Fibroblast of lung (primary cell): ENCODE data around the gene NFATC2. TPM values are rescaled to one million over a fixed set of nuclear protein-coding genes. Genes with fewer than 3 reads are reported as not detected.

Source experiments
- DNase-seq, 2 donors: peaks; one replicate each; pipeline versions ENCODE4 v3.0.0 to v3.0.0-alpha.2; 2010; ENCODE audit warnings: low read depth in 2 of 2
- H2AFZ ChIP-seq: 2 replicates; pipeline ENCODE4 v1.5.1; 2012; ENCODE audit warnings: low read length, control low read depth, inconsistent platforms
- H3K27ac ChIP-seq: 2 replicates; pipeline ENCODE4 v1.5.1; 2011; ENCODE audit warnings: low read length, control low read depth; ENCODE audit not compliant: insufficient read depth
- H3K27me3 ChIP-seq: 2 replicates; pipeline ENCODE4 v1.5.1; 2011; ENCODE audit warnings: mild to moderate bottlenecking, low read length; ENCODE audit not compliant: control insufficient read depth, insufficient read depth
- H3K36me3 ChIP-seq: 2 replicates; pipeline ENCODE4 v1.5.1; 2011; ENCODE audit warnings: low read length; ENCODE audit not compliant: control insufficient read depth, insufficient read depth
- H3K4me1 ChIP-seq: 2 replicates; pipeline ENCODE4 v1.5.1; 2011; ENCODE audit warnings: low read length; ENCODE audit not compliant: control insufficient read depth, insufficient read depth; ENCODE audit errors: extremely low read depth
- H3K4me2 ChIP-seq: 2 replicates; pipeline ENCODE4 v1.5.1; 2011; ENCODE audit warnings: low read length, control low read depth; ENCODE audit not compliant: insufficient read depth; ENCODE audit errors: extremely low read depth
- H3K4me3 ChIP-seq, 4 experiments: fragments of 200-600 bp in 1 of 4; sonication (generic) in 1 of 4; replicated peaks in 1 of 4; 2 replicates each; pipeline ENCODE4 v1.5.1; 2011 to 2016; ENCODE audit warnings: low read length in 4 of 4, low read depth in 3 of 4, mild to moderate bottlenecking in 3 of 4, control low read depth in 2 of 4, inconsistent platforms in 1 of 4, mixed read lengths in 1 of 4; ENCODE audit not compliant: insufficient read depth in 1 of 4; ENCODE audit errors: control extremely low read depth in 1 of 4
- H3K79me2 ChIP-seq: 2 replicates; pipeline ENCODE4 v1.5.1; 2012; ENCODE audit warnings: mild to moderate bottlenecking, low read length, inconsistent platforms; ENCODE audit not compliant: control insufficient read depth, insufficient read depth
- H3K9ac ChIP-seq: 2 replicates; pipeline ENCODE4 v1.5.1; 2011; ENCODE audit warnings: mild to moderate bottlenecking, low read length, control low read depth; ENCODE audit not compliant: insufficient read depth
- H3K9me3 ChIP-seq: 2 replicates; pipeline ENCODE4 v1.5.1; 2012; ENCODE audit warnings: low read depth, low read length; ENCODE audit not compliant: control insufficient read depth, insufficient read depth
- H4K20me1 ChIP-seq: 2 replicates; pipeline ENCODE4 v1.5.1; 2011; ENCODE audit warnings: low read length; ENCODE audit not compliant: control insufficient read depth, insufficient read depth; ENCODE audit errors: extremely low read depth
- CTCF ChIP-seq, 2 donors: IDR thresholded peaks in 1 of 2; conservative IDR thresholded peaks in 1 of 2; 1 replicate in 1 of 2; 2 replicates in 1 of 2; pipeline ENCODE4 v1.5.1; 2011 to 2012; ENCODE audit warnings: low read length in 2 of 2, control low read depth in 1 of 2, inconsistent platforms in 1 of 2, low read depth in 1 of 2, mild to moderate bottlenecking in 1 of 2
- EZH2 ChIP-seq: IDR thresholded peaks from 2 replicates; pipeline ENCODE4 v1.5.1; 2012; ENCODE audit warnings: low read length, control low read depth, mild to moderate bottlenecking; ENCODE audit errors: missing control alignments
- polyA plus RNA-seq, 2 donors: library from polyadenylated mRNA; depleted of rRNA in 1 of 2; stranded (reverse) in 1 of 2; unstranded in 1 of 2; fragments of >200 nt; gene quantifications; 2 replicates each; pipeline ENCODE4 v1.2.1, GENCODE V29; 2011 to 2012; ENCODE audit warnings: missing spikeins in 1 of 2
- total RNA-seq: library from RNA; depleted of rRNA; stranded (reverse); fragments of >200 nt; gene quantifications from 2 replicates; pipeline ENCODE4 v1.2.1, GENCODE V29; 2014

Gene NFATC2
- total and polyA plus RNA-seq, 2 donors (not counting 1 experiment from before 2014, with no cell fraction given) = 0.50 to 1.2 TPM

- no peaks in the 10 kb centered on the region for H3K36me3 ChIP-seq
- no peaks in the 10 kb centered on the region for H3K9me3 ChIP-seq
- no peak overlapping the region for H3K27ac ChIP-seq
- no peaks in the 10 kb centered on the region for H3K79me2 ChIP-seq
- H3K4me3 ChIP-seq = no peak overlapping the region
- no peak overlapping the region for H3K9ac ChIP-seq
- no peaks in the 10 kb centered on the region for H3K27me3 ChIP-seq
- no peak overlapping the region for H2AFZ ChIP-seq
- peaks cover 4% of the 10 kb centered on the region for H3K4me1 ChIP-seq
- TF ChIP-seq CTCF (conservative IDR thresholded peaks at IDR 0.05 in 1 of 2, IDR thresholded peaks at IDR 0.05 in 1 of 2; ENCODE audit: low read depth in 1 of 2, low read length in 2 of 2) (no peak), EZH2 (no peak)
- H3K4me2 ChIP-seq = no peak overlapping the region
- DNase-seq = no peak
- H4K20me1 ChIP-seq = no peaks in the 10 kb centered on the region
Measured at GRCh38 chr20:51342510-51343236, 199.8 kb downstream of the NFATC2 start.

- H3K27ac ChIP-seq = no peak overlapping the region
- peak in 1 of 2 donors; percentile 42 for DNase-seq
- H3K9ac ChIP-seq = no peak overlapping the region
- H3K27me3 ChIP-seq = no peaks in the 10 kb centered on the region
- H3K9me3 ChIP-seq = no peaks in the 10 kb centered on the region
- no peak overlapping the region for H3K4me3 ChIP-seq
- TF ChIP-seq CTCF (conservative IDR thresholded peaks at IDR 0.05 in 1 of 2, IDR thresholded peaks at IDR 0.05 in 1 of 2; ENCODE audit: low read depth in 1 of 2, low read length in 2 of 2) (no peak), EZH2 (no peak)
- H3K36me3 ChIP-seq = no peaks in the 10 kb centered on the region
- no peak overlapping the region for H3K4me2 ChIP-seq
- no peaks in the 10 kb centered on the region for H3K79me2 ChIP-seq
- no peaks in the 10 kb centered on the region for H4K20me1 ChIP-seq
- H3K4me1 ChIP-seq = peaks cover 4% of the 10 kb centered on the region
- no peak overlapping the region for H2AFZ ChIP-seq
Measured at GRCh38 chr20:51341581-51341980, 200.9 kb downstream of the NFATC2 start.

GRCh38 chr20:51340451-51340840 lies 202.1 kb downstream of the NFATC2 start:
- H2AFZ ChIP-seq = no peak overlapping the region
- no peak overlapping the region for H3K4me2 ChIP-seq
- H3K79me2 ChIP-seq = no peaks in the 10 kb centered on the region
- no peak overlapping the region for H3K27ac ChIP-seq
- no peaks in the 10 kb centered on the region for H3K27me3 ChIP-seq
- no peaks in the 10 kb centered on the region for H4K20me1 ChIP-seq
- no peak for TF ChIP-seq CTCF (conservative IDR thresholded peaks at IDR 0.05 in 1 of 2, IDR thresholded peaks at IDR 0.05 in 1 of 2; ENCODE audit: low read depth in 1 of 2, low read length in 2 of 2)
- no peak for TF ChIP-seq EZH2
- no peaks in the 10 kb centered on the region for H3K36me3 ChIP-seq
- H3K9me3 ChIP-seq = no peaks in the 10 kb centered on the region
- DNase-seq = no peak
- peaks cover 3% of the 10 kb centered on the region for H3K4me1 ChIP-seq
- H3K9ac ChIP-seq = no peak overlapping the region
- H3K4me3 ChIP-seq = no peak overlapping the region
